PFSK-1 (cell line): ENCODE measurements around the gene ROPN1.

ENCODE experiments used
- REST ChIP-seq, 2 experiments: IDR thresholded peaks; 2 replicates each; pipeline versions ENCODE4 v1.6.1 to v1.8.0; 2011 to 2012; ENCODE audit warnings: low read depth in 2 of 2, low read length in 2 of 2, control low read depth in 1 of 2, inconsistent platforms in 1 of 2, mild to moderate bottlenecking in 1 of 2, moderate library complexity in 1 of 2; ENCODE audit not compliant: insufficient read depth in 1 of 2
- TAF1 ChIP-seq: IDR thresholded peaks from 2 replicates; pipeline ENCODE4 v1.6.1; 2012; ENCODE audit warnings: low read length, control low read depth, borderline replicate concordance; ENCODE audit not compliant: insufficient read depth

- TF ChIP-seq REST (IDR thresholded peaks at IDR 0.05; ENCODE audit: insufficient read depth in 1 of 2, low read depth in 2 of 2, low read length in 2 of 2) (no peak), TAF1 (no peak)
Measured at GRCh38 chr3:123930445-123930844, 61.5 kb downstream of the ROPN1 start.
